GM18526 (cell line): ENCODE results near the gene POU3F3.

ENCODE experiments used
- POLR2A ChIP-seq: IDR thresholded peaks from 3 replicates; pipeline ENCODE4 v1.6.1; 2011; ENCODE audit not compliant: insufficient read length; ENCODE audit errors: extremely low read depth

Gene POU3F3

GRCh38 chr2:104901037-104901881 lies 47.3 kb downstream of the POU3F3 start:
- no peak for TF ChIP-seq POLR2A

GRCh38 chr2:104902317-104902716 lies 48.4 kb downstream of the POU3F3 start:
- TF ChIP-seq POLR2A = no peak
